Measurements from ENCODE around the gene ANO4.
"Not testable (repeated sequence)": the region's sequence is repeated elsewhere in the genome, so short reads cannot be mapped to it uniquely, and the experiment has no call there.

ANO4 gene

DNA sequence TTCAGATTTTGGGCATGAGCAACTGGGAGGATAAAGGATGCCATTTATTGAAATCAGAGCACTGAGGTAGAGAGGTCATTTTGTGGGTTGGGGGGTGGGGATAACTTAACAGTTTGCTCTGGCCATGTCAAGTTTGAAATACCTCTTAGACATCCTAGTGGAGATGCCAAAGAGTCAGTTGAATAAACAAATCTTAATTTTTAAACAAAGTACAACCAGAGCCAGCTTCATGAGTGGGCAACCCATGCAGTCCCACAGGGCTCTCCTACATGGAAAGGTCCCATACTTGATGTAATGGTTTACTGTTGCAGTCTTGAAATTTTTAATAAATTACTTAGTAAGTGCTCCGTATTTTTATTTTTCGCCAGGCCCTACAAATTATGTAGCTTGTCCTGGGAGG is 81.2 kb downstream of the ANO4 start:
- no peak for DNase-seq

DNA sequence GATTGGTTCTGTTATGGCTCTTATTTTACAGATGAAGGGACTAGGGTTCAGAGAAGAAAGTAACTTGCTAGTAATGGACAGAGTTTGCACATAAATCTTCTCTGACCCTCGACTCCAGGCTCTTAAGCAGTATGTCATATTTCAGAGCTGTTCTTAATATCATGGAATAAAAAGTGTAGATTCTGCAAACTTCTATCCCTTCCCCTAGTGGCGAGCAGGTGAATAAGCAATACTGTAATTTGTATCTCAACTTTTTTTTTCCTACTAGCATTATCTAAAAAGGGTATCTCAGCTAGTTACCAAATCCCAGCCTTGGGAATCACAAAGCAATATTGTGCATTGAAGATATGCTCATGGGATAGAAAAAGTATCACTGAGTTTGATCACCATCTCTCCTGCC is 83.2 kb downstream of the ANO4 start:
- no peak for DNase-seq

DNA sequence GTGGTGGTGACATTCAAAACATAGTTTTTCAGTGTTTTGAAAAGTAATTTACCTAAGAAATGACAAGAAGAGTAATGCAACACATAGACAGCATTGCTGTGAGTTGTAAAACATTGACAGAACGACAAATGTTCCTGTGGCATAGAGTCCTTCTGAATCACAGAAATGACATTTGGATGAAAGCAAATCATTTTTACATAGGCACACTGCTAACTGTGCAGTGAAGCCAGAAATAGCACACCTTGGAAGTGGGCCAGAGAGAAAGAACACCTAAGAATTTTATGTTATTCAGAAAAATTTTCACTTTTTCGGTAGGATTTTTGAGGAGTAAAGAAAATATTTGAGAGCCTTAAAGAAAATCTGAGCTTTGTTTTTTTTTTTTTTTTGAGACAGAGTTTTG is 100.6 kb downstream of the ANO4 start:
- no peak for DNase-seq

DNA sequence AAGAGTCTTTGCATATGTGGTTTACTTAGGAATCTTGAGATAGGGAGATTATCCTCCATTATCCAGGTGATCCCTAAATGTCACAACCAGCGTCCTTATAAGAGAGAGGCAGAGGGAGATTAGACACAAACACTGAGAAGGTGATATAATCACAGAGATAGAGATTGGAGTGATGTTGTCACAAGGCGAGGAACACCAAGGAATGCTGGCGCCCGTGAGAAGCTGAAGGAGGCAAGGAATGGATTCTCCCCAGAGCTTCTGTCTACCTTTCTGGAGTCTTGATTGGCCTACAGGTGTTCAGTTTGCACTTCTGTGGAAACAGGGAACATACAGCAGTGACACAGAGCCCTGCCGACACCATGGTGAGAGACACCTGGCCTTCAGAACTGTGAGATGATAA is 101.6 kb downstream of the ANO4 start:
- no peak for DNase-seq

DNA sequence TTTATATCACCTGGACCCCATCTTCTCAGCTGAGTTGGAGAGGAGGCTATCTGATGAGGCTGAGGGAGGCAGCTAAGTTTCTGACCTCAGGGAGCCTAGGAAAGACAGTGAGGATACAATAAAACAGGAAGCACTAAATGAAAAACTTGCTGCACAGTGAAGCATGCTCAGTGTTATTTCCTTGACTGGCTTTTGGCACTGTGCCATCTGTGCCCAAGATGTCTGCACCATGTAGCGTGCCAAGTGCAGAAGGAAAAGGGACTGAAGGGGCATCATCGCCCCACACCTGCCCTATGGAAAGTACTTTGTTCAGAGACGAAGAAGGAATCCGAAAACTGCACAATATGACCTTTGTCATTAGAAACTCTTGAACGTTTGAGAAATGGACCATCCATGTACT is 102.7 kb downstream of the ANO4 start:
- DNase-seq: no peak

DNA sequence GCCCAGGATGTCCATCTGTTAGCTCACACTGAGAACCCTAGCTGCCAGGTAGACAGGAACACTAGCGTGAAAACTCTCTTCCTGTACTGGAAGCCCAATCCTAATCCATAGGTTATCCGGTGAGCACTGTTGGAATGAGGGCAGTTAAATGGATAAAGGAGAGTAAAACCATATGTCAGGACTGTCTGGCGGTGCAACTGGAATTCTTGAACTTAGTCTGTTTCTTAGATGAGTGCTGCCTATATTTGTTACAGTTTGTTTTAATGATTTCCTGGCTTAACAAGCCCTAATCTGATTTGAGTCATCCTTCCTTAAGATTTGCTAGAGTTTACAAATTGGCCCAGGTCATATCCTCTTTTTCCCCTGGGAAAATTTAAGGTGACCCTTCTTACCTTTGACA is 104.7 kb downstream of the ANO4 start:
- no peak for DNase-seq

DNA sequence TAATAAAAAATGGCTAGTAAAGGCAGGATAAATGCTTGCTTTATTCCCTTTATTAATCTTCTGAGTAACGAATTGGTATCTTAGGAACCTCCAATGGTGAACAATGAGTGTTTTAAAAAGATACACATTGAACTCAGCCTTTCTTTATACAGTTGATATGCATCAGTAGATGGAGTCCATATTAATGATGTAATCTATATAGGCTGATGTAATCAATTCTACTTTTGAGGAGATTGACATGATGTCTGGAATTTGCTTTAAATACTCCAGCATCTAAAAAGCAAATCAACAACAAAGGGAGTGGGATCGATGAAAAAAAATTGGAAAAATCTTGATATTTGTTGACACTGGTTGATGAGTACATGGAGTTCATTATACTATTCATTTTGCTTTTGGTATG is 106.2 kb downstream of the ANO4 start:
- no peak for DNase-seq

DNA sequence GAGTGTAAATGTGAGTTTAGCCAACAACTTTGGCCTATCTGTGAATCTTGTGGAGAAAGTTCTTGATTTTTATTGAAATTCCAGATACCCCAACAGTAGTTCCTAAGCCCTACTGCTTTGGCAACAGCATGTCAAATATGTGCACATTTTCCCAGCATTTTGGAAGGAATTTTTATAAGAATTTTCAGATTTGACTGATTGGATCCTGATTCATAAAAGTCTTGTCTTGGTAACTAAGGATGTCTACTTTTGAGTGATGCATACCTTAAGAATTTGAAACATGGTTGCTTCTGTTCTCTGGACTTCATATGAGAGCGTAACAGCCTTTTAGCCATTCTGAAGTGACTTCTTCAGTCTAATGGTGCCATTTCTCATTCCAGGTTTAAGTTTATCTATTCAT is 106.7 kb downstream of the ANO4 start:
- no peak for DNase-seq

DNA sequence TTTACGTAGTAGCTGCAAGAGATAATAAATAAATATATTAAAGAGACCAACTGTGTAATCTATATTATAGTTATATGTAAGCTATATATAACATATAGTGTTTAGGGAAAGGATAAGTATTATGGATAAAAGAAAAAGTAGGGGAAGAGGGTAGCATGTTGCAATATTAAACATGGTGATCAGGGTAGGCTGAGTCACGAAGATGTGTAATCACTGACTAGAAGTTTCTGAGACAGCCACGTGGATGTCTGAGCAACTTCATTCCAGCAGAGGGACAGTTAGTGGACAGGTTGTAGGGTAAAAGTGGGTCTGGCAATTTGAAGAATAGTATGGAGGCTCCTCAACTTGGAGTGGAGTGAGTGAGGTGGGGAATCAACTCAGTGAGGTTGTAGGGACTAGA is 109.7 kb downstream of the ANO4 start:
- no peak for DNase-seq

DNA sequence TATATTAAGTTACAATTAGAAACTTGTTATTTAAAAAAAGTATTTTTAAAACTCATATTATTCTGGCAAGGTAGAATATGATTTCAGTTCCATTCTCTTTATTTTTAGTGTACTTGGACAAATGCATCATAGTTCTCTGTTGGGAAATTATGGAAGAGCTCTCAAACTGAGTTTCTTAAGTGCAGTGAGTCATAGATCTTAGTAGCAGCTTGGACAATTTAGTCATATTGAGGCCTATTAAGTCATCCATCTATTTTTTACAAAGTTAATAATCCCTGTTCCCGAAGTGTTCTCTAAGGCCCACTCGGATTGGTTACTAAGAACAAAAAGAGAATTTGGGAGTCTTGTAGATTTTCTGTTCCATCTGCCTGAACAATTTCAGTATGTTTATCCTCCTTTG is 113.9 kb downstream of the ANO4 start:
- DNase-seq: no peak

DNA sequence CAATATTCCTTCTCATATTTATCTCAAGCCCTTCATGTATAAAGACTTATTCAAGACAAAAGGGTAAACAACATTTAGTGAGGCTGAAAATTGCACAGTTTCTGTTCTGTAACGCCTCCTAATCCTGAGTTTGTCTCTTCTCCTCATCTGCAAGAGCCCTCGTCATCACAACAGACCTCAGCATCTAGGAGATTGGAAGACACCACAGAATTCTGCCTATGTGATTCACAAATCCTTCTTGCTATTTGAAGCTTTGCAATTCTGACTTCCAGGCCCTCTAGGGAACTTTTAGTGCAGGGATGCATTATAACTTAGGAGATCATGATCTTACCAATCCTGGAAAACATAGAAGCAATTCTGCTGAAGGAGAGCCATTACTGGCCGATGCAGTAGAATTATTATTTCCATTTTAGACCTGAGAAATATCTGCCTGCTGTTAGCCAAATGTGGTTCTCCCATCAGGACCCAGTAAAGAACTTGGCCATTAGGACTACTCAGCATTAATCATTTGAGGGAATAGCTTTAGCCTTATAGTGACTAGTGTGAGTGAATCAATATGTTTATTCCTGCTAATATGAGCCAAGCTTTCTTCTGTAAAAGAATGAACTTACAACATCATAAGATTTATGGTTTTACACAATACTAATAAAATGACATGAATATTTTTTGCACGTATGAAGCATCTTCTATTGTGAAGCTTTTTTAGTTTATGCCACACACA is 119.5 kb downstream of the ANO4 start:
- no peak for DNase-seq

DNA sequence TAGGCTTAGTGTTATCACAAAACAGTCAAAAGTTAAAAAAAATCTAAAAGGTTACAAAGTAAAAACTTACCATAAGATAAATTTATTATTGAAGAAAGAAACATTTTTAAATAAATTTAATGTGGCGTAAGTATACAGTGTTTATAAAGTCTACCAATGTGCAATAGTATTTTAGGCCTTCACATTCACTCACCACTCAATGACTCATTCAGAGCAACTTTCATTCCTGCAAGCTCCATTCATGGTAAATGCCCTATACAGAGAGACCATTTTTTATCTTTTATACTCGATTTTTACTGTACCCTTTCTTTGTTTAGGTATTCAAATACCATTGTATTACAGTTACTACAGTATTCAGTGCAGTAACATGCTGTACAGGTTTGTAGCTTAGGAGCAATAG is 124.5 kb downstream of the ANO4 start:
- no peak for DNase-seq

DNA sequence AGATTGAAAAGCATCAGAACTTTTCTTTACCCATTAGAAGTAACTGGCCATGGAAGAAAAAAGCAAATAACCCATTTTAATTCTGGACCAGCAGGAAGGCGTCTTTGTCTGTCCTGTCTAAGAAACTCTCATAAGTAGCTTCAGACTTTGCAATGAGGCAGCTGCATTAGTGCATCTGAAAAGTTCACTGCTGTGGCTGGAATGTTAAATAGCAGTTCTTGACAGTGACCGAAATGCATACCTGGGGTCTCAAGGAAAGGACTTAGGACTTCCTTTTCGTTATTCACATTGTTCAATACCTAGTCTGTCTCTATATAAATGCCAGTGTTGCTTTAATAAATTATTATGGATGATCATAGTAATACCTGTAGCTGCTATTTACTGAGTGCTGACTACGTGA is 125.9 kb downstream of the ANO4 start:
- no peak for DNase-seq

DNA sequence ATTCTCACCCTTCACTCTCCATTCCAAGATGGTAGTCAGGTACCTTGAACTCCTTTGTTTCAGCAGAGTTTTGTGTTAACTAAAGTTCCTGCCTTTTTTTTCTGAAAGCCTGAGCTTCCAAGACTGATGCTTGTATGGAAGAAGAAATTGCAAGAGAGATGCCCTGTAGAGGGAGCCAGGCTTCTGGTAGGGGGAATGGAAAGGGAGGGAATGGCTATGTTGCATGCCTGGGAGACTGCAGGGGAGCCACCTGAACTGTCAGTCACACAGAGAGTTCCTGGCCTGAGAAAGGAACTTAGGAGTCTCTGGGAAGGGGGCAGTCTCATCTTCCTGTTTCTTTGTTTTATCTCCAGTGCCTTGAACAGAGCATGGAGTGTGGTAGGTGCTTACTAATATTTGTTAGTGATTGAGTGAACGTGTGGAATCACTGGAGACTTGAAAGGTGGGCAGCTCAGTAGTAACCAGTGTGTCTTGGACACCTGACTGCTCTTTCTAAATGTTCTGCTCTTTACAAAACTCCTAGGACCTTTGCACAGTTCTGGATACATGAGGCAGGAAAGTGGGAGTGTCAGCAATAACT is 132.2 kb downstream of the ANO4 start:
- no peak for DNase-seq

DNA sequence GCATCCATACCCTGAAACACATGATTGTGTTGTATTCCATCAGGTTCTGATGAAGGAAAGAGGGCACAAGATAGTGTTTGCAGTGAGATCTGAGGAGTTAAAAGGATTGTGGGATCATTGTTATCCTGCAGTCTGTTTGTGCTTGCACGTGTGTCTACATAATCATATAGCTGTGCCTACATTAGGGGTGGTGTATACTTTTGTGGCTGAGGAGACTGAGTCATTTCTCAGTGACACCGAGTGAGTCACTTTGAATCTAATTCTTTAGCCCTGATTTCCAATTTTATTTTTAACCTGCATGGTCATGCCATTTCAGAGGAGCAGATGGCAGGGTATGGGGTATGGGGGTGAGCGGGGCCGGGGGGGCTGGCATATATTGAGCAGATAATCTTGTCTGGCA is 133.2 kb downstream of the ANO4 start:
- no peak for DNase-seq

DNA sequence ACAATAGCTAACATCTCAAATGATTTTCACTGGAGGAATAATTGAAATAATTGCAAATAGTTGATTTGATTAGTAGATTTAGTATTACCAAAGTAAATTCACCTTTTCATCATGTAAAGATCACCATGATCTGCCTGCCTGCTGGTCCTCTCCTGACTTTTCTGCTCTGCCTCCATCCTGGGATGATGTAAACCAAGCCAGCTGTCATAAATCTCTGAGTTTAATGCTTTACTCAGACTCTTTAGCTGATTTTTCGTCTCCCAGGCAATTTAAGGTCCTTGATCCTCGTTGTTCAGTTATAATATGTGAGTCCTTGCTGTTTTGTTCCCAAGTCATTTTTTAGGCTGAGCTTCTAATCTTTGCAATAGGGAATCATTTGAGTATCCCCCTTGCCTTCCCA is 138.0 kb downstream of the ANO4 start:
- no peak for DNase-seq

DNA sequence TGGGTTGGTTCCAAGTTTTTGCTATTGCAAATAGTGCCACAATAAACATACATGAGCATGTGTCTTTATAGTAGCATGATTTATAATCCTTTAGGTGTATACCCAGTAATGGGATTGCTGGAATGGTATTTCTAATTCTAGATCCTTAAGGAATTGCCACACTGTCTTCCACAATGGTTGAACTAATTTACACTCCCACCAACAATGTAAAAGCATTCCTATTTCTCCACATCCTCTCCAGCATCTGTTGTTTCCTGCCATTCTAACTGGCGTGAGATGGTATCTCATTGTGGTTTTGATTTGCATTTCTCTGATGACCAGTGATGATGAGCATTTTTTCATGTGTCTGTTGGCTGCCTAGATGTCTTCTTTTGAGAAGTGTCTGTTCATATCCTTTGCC is 139.0 kb downstream of the ANO4 start:
- DNase-seq: not testable (repeated sequence)

DNA sequence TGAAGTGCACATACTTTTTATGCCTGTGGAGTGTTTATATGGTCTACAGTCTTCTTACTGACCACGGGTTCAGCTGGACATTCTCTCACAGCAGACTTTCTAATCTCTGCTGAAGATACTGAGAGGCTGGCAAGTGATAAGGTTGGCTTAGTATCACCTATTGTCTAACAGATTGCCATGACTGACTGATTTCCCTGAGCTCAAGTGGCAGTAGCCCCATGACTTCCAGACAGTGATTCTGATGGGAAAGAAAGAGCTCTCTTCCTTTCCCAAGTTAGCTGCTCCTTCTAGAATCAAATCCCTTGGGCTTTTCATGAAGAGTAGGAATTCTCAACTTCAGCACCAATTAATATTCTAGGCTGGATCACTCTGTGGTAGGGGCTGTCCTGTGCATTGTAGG is 141.4 kb downstream of the ANO4 start:
- no peak for DNase-seq

DNA sequence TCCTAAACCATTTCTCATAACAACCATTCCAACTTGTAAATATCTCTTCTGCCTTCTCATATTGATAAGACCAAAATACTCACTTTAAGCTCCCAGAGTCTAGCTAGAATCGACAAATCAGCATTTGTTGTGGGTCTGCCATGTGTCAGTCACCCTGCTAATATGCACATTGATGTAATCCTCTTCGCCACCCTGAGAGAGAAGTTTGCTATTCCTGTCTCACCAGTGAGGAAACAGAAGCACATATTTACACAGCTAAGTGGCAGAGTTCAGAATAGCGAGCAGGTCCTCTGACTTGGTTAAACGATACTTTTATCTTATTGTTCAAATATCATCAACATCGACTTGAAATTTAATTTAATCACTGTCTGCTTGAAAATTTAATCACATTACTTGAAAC is 142.1 kb downstream of the ANO4 start:
- DNase-seq: no peak

DNA sequence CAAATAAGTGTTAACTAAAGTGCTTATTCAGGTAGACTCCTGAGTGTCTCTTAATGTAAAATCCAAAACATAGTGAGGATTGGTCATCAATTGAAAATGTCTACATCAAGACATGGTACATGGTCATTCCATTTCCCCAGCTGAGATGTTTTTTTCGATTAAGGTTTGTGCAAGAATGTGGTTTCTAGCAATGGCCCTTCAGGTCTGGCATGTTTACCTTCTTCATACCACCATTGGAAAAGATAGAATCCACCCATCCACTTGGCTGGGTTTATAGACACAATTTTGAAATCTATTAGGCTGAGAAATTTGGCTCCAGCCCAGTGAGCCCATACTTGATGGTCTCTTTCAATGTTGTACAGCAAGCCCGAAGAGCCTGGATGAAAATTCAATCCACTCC is 145.9 kb downstream of the ANO4 start:
- DNase-seq: no peak

DNA sequence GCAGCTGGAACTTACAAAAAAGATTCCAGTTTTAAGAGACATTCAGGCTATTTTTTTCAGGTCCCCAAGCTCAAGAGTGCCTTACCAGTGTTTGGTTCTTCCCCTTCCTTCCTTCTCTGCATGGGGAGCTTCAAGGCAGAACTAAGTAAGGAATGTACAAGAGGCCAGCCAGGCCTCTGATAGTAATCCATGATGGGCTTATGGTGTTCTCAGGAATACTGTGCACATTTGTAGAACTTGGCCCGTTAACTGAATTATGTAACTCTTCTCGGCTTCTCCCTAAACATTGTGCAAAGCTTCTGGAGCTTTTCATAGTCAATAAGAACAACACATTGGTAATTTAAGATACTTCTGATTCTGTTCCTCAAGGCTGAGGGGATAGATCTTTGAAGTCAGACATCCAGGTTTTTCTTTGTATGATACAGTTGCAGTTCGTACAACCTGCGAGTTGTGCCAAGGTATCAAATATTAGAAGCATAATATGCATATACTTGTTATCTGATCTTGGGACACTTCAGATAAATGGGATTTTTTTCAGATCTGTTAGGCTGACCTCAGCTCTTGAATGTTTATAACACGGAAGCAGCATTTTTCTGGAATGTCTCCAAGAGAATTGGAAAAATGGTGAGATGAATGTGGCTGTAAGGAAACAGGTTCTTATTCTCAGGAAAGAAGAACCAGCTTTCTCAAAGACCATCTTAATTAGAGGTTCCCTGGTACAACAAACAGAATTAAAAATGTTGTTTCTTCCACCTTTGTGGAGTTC is 148.6 kb downstream of the ANO4 start:
- DNase-seq: no peak

DNA sequence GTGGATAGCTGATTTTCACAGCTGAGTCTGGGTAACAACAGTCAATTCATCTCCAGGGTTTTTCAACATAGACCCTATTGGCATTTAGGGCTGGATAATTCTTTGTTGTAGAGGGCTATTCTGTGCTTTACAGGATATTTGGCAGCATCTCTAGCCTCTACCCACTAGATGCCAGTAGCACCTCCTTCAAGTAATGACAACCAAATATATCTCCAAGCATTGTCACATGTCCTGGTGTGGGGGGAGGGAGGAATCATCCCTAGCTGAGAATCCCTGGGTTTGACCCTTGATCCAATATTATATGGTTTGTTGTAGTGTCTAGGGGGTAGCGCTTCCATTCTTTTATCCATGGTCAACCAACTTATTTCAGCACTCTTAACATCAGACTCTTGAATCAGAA is 157.2 kb downstream of the ANO4 start:
- no peak for DNase-seq

DNA sequence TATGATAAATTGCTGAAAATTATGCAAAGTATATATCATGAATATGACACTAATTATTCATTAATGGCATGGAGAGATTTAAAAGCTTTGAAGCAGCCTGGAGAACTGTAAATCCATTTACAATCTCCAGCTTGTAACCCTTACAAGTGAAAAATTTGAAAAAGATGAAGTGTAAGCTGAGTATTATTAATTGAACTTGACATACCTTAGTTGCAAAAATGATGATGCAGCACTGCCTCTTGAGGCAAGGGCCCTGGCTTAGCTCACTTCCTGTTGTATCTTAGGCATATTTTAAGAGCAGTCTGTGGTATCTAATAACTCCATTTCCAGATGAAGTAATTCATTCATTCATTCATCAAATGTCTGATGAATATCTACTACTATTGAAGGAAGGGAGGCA is 158.6 kb downstream of the ANO4 start:
- no peak for DNase-seq

DNA sequence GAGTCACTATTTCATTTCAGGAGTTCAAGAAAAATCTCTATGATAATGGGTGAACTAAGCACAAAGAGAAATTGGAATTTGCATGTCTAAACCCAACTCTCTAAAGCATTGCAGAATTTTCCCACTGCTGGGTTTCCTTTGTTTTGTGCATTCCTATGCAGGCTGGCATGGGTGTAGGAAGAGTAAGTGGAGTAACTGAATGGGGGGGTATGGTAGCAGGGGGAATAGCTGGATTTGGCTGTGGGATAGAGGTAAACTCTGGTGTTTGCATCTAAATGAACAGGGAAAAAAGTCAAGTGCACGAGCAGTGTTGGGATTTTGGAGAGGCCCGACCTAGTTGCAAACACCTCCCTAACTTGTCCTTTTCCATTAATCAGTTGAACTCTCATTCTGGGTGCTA is 159.1 kb downstream of the ANO4 start:
- no peak for DNase-seq

DNA sequence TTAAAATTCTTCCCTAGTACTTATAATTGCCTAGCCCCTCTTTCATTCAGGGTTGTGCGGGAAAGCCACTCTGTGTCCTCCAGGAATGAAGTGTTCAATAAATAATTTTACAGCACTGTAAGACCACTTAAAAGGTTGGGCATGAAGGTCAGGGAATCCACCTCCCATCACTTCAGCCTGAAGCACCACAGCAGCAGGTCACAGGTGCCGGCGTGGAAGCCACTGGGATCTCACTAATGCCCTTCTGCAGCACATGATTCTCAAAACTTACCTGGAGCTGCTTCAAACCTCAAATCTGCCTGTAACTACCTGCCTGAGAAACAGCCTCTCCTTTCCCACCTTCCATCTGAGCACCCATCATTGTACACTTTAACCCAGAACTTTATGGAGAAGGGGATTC is 159.5 kb downstream of the ANO4 start:
- DNase-seq: no peak
